Measurements from ENCODE around the gene RFK.

DNA sequence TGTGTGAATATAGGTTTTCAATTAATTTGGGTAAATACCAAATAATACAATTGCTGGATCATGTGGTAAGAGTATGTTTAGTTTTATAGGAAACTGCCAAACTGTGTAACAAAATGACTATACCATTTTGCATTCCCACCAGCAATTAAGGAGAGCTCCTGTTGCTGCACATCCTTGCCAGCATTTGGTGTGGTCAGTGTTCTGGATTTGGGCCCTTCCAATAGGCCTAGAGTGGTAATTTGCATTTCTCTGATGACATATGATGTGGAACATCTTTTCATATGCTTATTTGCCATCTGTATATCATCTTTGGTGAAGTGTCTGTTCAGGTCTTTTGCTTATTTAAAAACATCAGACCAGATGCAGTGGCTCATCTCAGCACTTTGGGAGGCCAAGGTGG is 11.6 kb upstream of the RFK start:
- TF ChIP-seq EZH2 (IDR thresholded peaks at IDR 0.05; ENCODE audit: borderline replicate concordance, insufficient read depth, low read length, poor library complexity, severe bottlenecking) (no peak), MXI1 (conservative IDR thresholded peaks at IDR 0.05; ENCODE audit: poor library complexity, severe bottlenecking) (no peak), POLR2AphosphoS5 (IDR thresholded peaks at IDR 0.05) (no peak), RAD21 (conservative IDR thresholded peaks at IDR 0.05) (no peak)
- TF ChIP-seq, protein P1, sequence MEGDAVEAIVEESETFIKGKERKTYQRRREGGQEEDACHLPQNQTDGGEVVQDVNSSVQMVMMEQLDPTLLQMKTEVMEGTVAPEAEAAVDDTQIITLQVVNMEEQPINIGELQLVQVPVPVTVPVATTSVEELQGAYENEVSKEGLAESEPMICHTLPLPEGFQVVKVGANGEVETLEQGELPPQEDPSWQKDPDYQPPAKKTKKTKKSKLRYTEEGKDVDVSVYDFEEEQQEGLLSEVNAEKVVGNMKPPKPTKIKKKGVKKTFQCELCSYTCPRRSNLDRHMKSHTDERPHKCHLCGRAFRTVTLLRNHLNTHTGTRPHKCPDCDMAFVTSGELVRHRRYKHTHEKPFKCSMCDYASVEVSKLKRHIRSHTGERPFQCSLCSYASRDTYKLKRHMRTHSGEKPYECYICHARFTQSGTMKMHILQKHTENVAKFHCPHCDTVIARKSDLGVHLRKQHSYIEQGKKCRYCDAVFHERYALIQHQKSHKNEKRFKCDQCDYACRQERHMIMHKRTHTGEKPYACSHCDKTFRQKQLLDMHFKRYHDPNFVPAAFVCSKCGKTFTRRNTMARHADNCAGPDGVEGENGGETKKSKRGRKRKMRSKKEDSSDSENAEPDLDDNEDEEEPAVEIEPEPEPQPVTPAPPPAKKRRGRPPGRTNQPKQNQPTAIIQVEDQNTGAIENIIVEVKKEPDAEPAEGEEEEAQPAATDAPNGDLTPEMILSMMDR (IDR thresholded peaks at IDR 0.05; ENCODE audit: poor library complexity, severe bottlenecking): no peak
- TF ChIP-seq, protein P2, sequence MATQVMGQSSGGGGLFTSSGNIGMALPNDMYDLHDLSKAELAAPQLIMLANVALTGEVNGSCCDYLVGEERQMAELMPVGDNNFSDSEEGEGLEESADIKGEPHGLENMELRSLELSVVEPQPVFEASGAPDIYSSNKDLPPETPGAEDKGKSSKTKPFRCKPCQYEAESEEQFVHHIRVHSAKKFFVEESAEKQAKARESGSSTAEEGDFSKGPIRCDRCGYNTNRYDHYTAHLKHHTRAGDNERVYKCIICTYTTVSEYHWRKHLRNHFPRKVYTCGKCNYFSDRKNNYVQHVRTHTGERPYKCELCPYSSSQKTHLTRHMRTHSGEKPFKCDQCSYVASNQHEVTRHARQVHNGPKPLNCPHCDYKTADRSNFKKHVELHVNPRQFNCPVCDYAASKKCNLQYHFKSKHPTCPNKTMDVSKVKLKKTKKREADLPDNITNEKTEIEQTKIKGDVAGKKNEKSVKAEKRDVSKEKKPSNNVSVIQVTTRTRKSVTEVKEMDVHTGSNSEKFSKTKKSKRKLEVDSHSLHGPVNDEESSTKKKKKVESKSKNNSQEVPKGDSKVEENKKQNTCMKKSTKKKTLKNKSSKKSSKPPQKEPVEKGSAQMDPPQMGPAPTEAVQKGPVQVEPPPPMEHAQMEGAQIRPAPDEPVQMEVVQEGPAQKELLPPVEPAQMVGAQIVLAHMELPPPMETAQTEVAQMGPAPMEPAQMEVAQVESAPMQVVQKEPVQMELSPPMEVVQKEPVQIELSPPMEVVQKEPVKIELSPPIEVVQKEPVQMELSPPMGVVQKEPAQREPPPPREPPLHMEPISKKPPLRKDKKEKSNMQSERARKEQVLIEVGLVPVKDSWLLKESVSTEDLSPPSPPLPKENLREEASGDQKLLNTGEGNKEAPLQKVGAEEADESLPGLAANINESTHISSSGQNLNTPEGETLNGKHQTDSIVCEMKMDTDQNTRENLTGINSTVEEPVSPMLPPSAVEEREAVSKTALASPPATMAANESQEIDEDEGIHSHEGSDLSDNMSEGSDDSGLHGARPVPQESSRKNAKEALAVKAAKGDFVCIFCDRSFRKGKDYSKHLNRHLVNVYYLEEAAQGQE (IDR thresholded peaks at IDR 0.05; ENCODE audit: borderline replicate concordance): no peak
